Measurements from ENCODE around the gene ADAM33.

DNA sequence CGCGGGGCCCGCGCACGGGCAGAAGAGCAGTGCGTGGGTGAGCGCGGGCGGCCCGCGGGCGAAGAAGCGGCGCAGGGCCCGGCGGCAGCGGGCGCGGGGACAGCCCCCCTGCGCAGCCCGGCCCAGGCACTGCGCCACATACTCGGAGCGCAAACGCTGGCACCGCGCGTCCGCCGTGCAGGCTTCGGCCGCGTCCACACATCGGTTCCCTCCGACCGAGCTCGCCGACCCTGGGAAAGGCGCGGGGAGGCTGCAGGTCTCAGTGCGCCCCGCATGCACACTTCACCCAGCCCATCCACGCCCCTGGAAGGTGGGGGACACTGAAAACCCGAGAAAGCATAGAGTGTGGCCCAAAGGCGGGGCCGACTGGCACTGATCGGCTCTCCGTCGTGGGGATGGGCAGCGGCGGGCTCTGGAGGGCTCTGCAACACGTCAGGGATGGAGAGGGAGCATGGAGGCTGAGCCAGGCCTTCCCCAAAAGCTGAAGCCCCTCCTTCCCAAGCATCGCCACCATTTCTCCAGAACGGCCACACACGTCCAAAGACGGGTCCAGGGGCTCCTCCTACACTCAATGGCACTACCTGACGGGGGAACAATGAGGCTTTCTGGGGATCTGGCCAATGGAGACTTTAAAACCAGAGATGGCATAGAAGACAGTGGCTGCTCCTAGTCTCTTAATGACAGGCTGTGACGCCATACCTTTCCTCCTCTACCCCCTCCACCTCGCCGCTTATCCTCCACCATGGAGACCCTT, 20.6 kb downstream of the ADAM33 start:
- TF ChIP-seq CTCF (IDR thresholded peaks at IDR 0.05) (no peak), ZFX (IDR thresholded peaks at IDR 0.05; ENCODE audit: borderline replicate concordance) (no peak)
